ENCODE measurements around the gene ZNF800. TPM values are rescaled to one million over a fixed set of nuclear protein-coding genes. Genes with fewer than 3 reads are reported as not detected.
A peak's percentile ranks its signal among the peaks of the same experiment; 100 is the strongest.

Gene ZNF800
- 33.2 and 36.5 TPM in 2 replicates for total RNA-seq (2022)
- Bru-seq, nascent RNA, result percentile 92 among the genes with signal in this experiment
- BruChase-seq, experiment 1, labeled RNA remaining after a 6-hour chase, result percentile 85 among the genes with signal in this experiment
- BruChase-seq, experiment 2, labeled RNA remaining after a 2-hour chase, result percentile 93 among the genes with signal in this experiment
- long read RNA-seq, full-length matches to known transcripts, result 7 of 11 reads
- long read RNA-seq, partial matches to known transcripts, result 3 of 11 reads
- long read RNA-seq, other reads (novel, unspliced or antisense), result 1 of 11 reads

- Mint-ChIP-seq H3K9me3 (ENCODE audit: low read depth, unreplicated experiment) (no peaks in the 10 kb centered on the region), H3K4me1 (ENCODE audit: low read depth, unreplicated experiment) (peaks cover 29% of the 10 kb centered on the region), H3K36me3 (ENCODE audit: insufficient read depth, unreplicated experiment) (peaks cover 45% of the 10 kb centered on the region), H3K27me3 (ENCODE audit: unreplicated experiment) (no peaks in the 10 kb centered on the region), H3K27ac (ENCODE audit: unreplicated experiment) (peak within 1 kb of the TSS; percentile 92), H3K4me3 (ENCODE audit: low read depth, unreplicated experiment) (peak within 1 kb of the TSS; percentile 94)
- DNase-seq, result peak; percentile 88
- CTCF ChIA-PET, result interaction anchor here (1.0 kb wide), 1 partner anchor 165 kb away, joined by 3 read pairs; no protein-coding TSS in a partner anchor
- intact Hi-C loops (cut with micrococcal nuclease; ENCODE audit: unreplicated experiment), result no loop called here
- TSS peak; percentile 84 for BruUV-seq (replicated peaks)
- TF ChIP-seq CTCF (IDR thresholded peaks at IDR 0.05; ENCODE audit: unreplicated experiment), result no peak
Measured at GRCh38 chr7:127392566-127393367, at the start of gene ZNF800. Gene ZNF800 (minus strand): TSS chr7:127392708. CDS start chr7:127391557, 1,151 bp downstream.

GRCh38 chr7:127440206-127440605, 47.7 kb upstream of the ZNF800 start:
- no TSS peak for BruUV-seq (replicated peaks)
- intact Hi-C loops (cut with micrococcal nuclease; ENCODE audit: unreplicated experiment), result no loop called here
- CTCF ChIA-PET, result no interaction called here
- no peak for TF ChIP-seq CTCF (IDR thresholded peaks at IDR 0.05; ENCODE audit: unreplicated experiment)
- no peak for DNase-seq
- Mint-ChIP-seq H3K4me3 (ENCODE audit: low read depth, unreplicated experiment) (no peak overlapping the region), H3K9me3 (ENCODE audit: low read depth, unreplicated experiment) (no peaks in the 10 kb centered on the region), H3K36me3 (ENCODE audit: insufficient read depth, unreplicated experiment) (peaks cover 4% of the 10 kb centered on the region), H3K4me1 (ENCODE audit: low read depth, unreplicated experiment) (no peaks in the 10 kb centered on the region), H3K27ac (ENCODE audit: unreplicated experiment) (no peak overlapping the region), H3K27me3 (ENCODE audit: unreplicated experiment) (peaks cover 40% of the 10 kb centered on the region)

GRCh38 chr7:127438836-127439235, 46.3 kb upstream of the ZNF800 start:
- intact Hi-C loops (cut with micrococcal nuclease; ENCODE audit: unreplicated experiment), result no loop called here

GRCh38 chr7:127437837-127438236, 45.3 kb upstream of the ZNF800 start:
- TF ChIP-seq CTCF (IDR thresholded peaks at IDR 0.05; ENCODE audit: unreplicated experiment), result no peak
- no TSS peak for BruUV-seq (replicated peaks)
- no peak overlapping the region for H3K27ac Mint-ChIP-seq (ENCODE audit: unreplicated experiment)

More at GRCh38 chr7:127438836-127439235, 46.3 kb upstream of the ZNF800 start:
- Mint-ChIP-seq H3K27ac (ENCODE audit: unreplicated experiment) (no peak overlapping the region), H3K4me1 (ENCODE audit: low read depth, unreplicated experiment) (no peaks in the 10 kb centered on the region), H3K4me3 (ENCODE audit: low read depth, unreplicated experiment) (no peak overlapping the region), H3K27me3 (ENCODE audit: unreplicated experiment) (peaks cover 40% of the 10 kb centered on the region), H3K36me3 (ENCODE audit: insufficient read depth, unreplicated experiment) (peaks cover 4% of the 10 kb centered on the region), H3K9me3 (ENCODE audit: low read depth, unreplicated experiment) (no peaks in the 10 kb centered on the region)
- no TSS peak for BruUV-seq (replicated peaks)
- DNase-seq, result no peak
- no peak for TF ChIP-seq CTCF (IDR thresholded peaks at IDR 0.05; ENCODE audit: unreplicated experiment)
- CTCF ChIA-PET, result no interaction called here

More at GRCh38 chr7:127437837-127438236, 45.3 kb upstream of the ZNF800 start:
- Mint-ChIP-seq H3K9me3 (ENCODE audit: low read depth, unreplicated experiment) (no peaks in the 10 kb centered on the region), H3K27me3 (ENCODE audit: unreplicated experiment) (peaks cover 40% of the 10 kb centered on the region), H3K36me3 (ENCODE audit: insufficient read depth, unreplicated experiment) (peaks cover 4% of the 10 kb centered on the region), H3K4me3 (ENCODE audit: low read depth, unreplicated experiment) (no peak overlapping the region), H3K4me1 (ENCODE audit: low read depth, unreplicated experiment) (no peaks in the 10 kb centered on the region)
- no peak for DNase-seq
- CTCF ChIA-PET, result no interaction called here
- intact Hi-C loops (cut with micrococcal nuclease; ENCODE audit: unreplicated experiment), result no loop called here
